Occipital lobe (tissue), 2 donors: ENCODE measurements around the gene GNB1. TPM values are rescaled to one million over a fixed set of nuclear protein-coding genes. Genes with fewer than 3 reads are reported as not detected.
"Not testable (repeated sequence)": the region's sequence is repeated elsewhere in the genome, so short reads cannot be mapped to it uniquely, and the experiment has no call there.

Experiments
- DNase-seq: peaks from one replicate; lab custom pipeline; 2025; lab: John Stamatoyannopoulos, UW
- total RNA-seq: library from RNA; depleted of rRNA; stranded (reverse); fragments of >200 nt; gene quantifications from one replicate; pipeline ENCODE4 v1.2.3, GENCODE V29; 2014

The GNB1 gene
- total RNA-seq, 1 donor from 2014 or later, result 144 TPM

DNA sequence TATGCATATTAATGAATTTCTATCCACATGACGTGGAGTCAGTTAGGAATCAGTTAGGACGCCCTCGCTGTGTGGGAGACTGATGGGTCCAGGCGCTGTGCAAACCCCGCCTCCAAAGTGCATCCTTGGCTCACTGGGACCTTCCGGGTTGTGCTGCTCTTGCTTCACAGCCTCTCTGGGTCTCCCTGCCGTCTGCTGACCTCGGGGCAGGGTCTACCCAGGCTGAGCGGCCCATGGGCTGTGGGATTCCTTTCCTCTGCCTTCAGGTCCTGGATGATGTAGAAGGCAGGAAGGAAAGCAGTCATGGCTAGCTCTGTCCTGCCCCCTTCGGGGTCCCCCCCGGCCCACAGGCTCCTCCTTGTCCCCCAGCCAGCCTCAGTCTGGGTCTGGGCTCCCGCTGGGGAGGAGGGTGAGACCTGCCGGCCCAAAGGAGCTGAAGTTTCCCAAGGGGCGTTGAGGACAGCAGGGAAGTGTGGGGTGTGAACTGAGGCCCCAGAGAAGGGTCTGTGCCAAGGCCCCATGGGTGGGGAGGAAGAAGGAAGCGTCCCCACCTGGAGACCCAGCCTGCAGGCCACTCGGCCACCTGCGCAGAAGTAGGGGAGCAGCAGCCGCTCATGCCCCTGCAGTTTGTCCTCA is 142.1 kb downstream of the GNB1 start:
- DNase-seq, result no peak

DNA sequence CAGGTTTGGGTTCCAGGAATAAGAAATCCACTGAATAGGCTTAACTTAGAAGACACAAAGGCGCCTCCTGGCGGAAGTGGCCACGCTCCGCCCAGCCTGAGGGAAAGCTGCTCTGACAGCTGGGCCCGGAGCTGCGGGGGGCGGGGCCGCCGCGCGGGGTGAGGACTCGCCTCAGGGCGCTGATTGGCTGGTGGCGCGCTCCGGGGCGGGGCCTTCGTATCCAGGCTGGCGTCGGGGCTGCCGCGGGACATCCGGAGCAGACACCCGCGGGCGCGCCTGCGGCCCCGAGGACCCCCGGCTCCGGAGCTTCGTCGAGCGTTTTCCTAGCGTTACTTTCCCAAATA is 144.3 kb downstream of the GNB1 start:
- not testable (repeated sequence) for DNase-seq

DNA sequence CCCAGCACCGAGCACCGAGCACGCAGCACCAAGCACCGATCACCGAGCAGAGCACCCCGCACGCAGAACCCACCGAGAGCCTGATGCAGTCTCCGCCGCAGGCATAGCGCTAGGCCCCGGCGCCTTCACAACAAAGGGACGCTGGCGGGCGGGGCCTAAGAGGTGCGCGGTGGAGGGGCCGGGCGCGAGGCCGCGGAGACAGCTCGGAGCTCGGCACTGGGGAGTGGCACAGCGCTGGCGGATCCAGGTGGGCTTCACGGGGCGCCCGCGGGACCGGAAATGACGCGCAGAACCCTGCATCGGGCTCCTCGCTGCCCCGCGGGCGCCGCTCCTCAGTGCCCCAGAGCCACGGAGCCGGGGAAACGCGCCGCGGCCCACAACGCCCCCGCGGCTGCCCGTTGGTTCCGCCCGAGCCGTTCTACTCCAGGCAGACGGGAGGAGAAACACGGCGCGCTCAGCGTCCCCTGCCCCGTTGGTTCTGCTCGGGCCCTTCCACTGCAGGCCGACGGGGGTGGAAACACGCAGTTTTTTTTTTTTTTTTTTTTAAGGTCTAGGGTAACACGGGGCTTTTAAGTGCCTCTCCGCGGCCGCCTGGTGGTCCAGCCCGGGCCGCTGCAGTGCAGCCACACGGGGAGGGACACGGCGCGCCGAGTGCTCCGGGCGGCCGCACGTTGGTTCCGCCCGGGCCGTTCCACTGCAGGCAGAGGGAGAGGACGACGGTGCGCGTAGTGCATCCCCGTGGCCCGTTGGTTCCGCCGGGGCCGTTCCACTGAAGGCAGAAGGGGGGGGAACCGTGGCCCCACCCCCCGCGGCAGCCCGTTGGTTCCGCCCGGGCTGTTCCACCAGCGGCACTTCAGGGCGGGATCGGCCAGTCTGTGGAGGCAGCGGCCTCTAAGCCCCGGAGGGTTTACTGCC is 145.0 kb downstream of the GNB1 start:
- DNase-seq, result peak; percentile 84

DNA sequence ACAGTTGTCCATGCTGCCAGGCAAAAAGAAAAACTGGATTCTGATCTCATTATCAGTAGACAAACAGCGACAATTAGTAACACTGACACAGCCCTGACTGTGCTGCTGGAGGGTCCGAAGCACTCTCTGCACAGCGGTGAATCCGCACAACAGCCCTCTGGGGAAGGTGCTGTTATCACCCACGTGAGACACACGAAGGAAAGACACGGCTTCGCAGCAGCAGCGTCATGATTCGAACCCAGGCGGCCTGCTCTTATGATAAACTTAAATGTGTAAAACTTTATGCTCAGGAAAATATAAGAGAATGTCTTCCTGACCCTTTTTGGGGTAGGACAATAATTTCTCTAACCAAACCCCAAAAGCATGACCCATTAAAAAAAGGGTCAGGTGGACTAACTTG is 148.4 kb downstream of the GNB1 start:
- not testable (repeated sequence) for DNase-seq

DNA sequence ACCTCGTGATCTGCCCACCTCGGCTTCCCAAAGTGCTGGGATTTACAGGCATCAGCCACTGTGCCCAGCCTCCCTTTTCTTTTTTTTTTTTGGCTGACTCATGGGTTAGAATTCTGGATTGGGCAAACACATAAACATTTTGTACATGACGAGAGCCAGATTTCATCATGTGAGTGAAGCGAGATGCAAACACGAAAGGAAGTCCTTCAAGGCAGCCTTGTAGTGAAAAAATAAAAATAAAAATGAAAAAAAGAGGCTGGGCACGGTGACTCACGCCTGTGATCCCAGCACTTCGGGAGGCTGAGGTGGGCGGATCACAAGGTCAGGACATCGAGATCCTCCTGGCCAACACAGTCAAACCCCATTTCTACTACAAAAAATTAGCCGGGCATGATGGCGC is 149.9 kb downstream of the GNB1 start:
- not testable (repeated sequence) for DNase-seq

GRCh38 chr1:1738799-1739337 is 152.0 kb downstream of the GNB1 start:
- DNase-seq, result not testable (repeated sequence)

DNA sequence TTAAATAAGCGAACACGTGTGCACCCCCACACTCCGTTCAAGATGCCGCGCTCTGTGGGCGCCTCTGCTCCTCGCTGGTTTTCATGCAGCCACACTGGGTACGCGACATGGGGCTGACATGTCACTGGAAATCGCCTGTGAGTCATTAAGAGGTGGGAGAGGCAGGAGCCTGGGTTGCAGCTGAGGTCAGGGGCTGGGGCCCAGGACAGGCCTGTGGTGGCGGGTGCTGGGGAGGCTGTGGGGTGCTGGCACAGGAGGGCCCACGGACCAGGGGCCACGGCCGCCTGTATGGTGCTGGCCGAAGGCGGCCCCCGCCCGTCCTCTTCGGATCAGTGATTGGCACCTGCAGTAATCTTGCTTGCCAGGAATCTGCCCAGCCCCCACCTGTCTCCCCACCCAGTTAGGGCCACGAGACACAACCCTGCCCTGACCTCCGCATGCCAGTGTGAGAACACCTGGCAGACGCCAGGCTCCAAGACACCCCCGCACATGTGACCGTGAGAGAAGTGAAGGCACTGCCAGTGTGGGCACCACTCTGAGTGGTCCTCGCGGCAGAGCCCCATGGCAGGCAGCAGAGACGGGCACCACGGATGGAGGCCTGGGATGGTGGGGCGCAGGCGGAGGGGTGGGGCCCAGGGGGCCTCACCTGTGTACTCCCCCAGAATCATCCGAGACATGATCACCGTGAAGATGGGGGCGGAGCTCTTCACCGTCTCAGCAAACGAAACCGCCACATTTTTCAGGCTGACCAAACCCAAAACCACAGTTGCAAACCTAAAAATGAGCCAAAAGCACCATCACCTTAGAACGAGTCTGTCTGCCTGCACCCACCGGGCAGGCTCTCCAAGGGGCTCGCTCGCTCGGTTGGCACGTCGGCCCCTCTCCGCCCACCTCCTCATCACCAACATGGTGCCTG is 153.0 kb downstream of the GNB1 start:
- not testable (repeated sequence) for DNase-seq

Other genes starting within 250 kb of the GNB1 start
- gene CDK11B, start 232.1 kb downstream of the GNB1 start, total RNA-seq, result 7.0 TPM
- 61.6 TPM for gene SLC35E2B, start 198.3 kb downstream of the GNB1 start, total RNA-seq
- 7.6 TPM for gene CDK11A, start 166.7 kb downstream of the GNB1 start, total RNA-seq
- gene NADK, start 112.6 kb downstream of the GNB1 start, total RNA-seq, result 20.4 TPM
- gene CALML6, start 24.2 kb upstream of the GNB1 start, total RNA-seq, result not detected
- 1.1 TPM for gene TMEM52, start 28.2 kb upstream of the GNB1 start, total RNA-seq
- gene CFAP74, start 112.7 kb upstream of the GNB1 start, total RNA-seq, result 0.47 TPM
- gene GABRD, start 128.3 kb upstream of the GNB1 start, total RNA-seq, result 0.62 TPM
- gene PRKCZ, start 159.3 kb upstream of the GNB1 start, total RNA-seq, result 58.3 TPM